Activated gamma-delta T cell treated with Interleukin-2 at 50 U/mL for 16 hours (primary cell): ENCODE measurements around the gene CDKN2AIPNL.

Experiments
- DNase-seq: peaks from one replicate; pipeline ENCODE4 v3.0.0-alpha.2; 2020

CDKN2AIPNL gene

GRCh38 chr5:134411546-134412266 lies at the start of gene CDKN2AIPNL:
Gene CDKN2AIPNL (minus strand): TSS chr5:134411881. CDS start chr5:134411854, 27 bp downstream.
- DNase-seq = peak; percentile 91

- no peak for DNase-seq
Measured at GRCh38 chr5:134460551-134460950, 48.9 kb upstream of the CDKN2AIPNL start.

GRCh38 chr5:134459491-134459890 lies 47.8 kb upstream of the CDKN2AIPNL start:
- DNase-seq = no peak

- no peak for DNase-seq
Measured at GRCh38 chr5:134459010-134459403, 47.3 kb upstream of the CDKN2AIPNL start.

- DNase-seq = no peak
Measured at GRCh38 chr5:134458234-134459009, 46.7 kb upstream of the CDKN2AIPNL start.

- no peak for DNase-seq
Measured at GRCh38 chr5:134457801-134458200, 46.1 kb upstream of the CDKN2AIPNL start.

GRCh38 chr5:134456825-134457224 lies 45.1 kb upstream of the CDKN2AIPNL start:
- no peak for DNase-seq

- DNase-seq = no peak
Measured at GRCh38 chr5:134455466-134455865, 43.8 kb upstream of the CDKN2AIPNL start.

- no peak for DNase-seq
Measured at GRCh38 chr5:134453016-134453415, 41.3 kb upstream of the CDKN2AIPNL start.

GRCh38 chr5:134451936-134452505 lies 40.3 kb upstream of the CDKN2AIPNL start:
- DNase-seq = no peak

- no peak for DNase-seq
Measured at GRCh38 chr5:134451225-134451935, 39.7 kb upstream of the CDKN2AIPNL start.

- no peak for DNase-seq
Measured at GRCh38 chr5:134450374-134450773, 38.7 kb upstream of the CDKN2AIPNL start.

GRCh38 chr5:134449167-134449566 lies 37.5 kb upstream of the CDKN2AIPNL start:
- no peak for DNase-seq

GRCh38 chr5:134447815-134448520 lies 36.3 kb upstream of the CDKN2AIPNL start:
- DNase-seq = no peak

GRCh38 chr5:134446938-134447337 lies 35.3 kb upstream of the CDKN2AIPNL start:
- no peak for DNase-seq

- no peak for DNase-seq
Measured at GRCh38 chr5:134445856-134446818, 34.5 kb upstream of the CDKN2AIPNL start.

- no peak for DNase-seq
Measured at GRCh38 chr5:134444941-134445471, 33.3 kb upstream of the CDKN2AIPNL start.

- DNase-seq = no peak
Measured at GRCh38 chr5:134440201-134440755, 28.6 kb upstream of the CDKN2AIPNL start.

- no peak for DNase-seq
Measured at GRCh38 chr5:134439210-134439654, 27.6 kb upstream of the CDKN2AIPNL start.

- DNase-seq = no peak
Measured at GRCh38 chr5:134438721-134439123, 27.0 kb upstream of the CDKN2AIPNL start.
